HG02759 (cell line): ENCODE results near the gene ZFP30.
"Not testable (repeated sequence)": the region's sequence is repeated elsewhere in the genome, so short reads cannot be mapped to it uniquely, and the experiment has no call there.

Source experiments
- ATAC-seq: cut with Tn5 transposase; IDR thresholded peaks from one replicate; pipeline ENCODE4 v1.9.1; 2021; ENCODE audit warnings: mild to moderate bottlenecking, moderate library complexity; ENCODE audit not compliant: unreplicated experiment

Gene ZFP30

GRCh38 chr19:37655301-37655688, at the start of gene ZFP30:
Gene ZFP30, minus strand, starts transcription at chr19:37655465. Its CDS starts 7,643 bp downstream, at chr19:37647822.
- peak; percentile 46 for ATAC-seq

GRCh38 chr19:37699057-37699456, 43.8 kb upstream of the ZFP30 start:
- no peak for ATAC-seq

- no peak for ATAC-seq
These were observed 43.0 kb upstream of the ZFP30 start for GRCh38 chr19:37698216-37698615.

- no peak for ATAC-seq
These were observed 40.1 kb upstream of the ZFP30 start for GRCh38 chr19:37695144-37695899.

- no peak for ATAC-seq
These were observed 37.8 kb upstream of the ZFP30 start for GRCh38 chr19:37692956-37693620.

GRCh38 chr19:37691881-37692504, 36.7 kb upstream of the ZFP30 start:
- no peak for ATAC-seq

GRCh38 chr19:37683520-37683919, 28.3 kb upstream of the ZFP30 start:
- ATAC-seq: no peak

GRCh38 chr19:37669450-37669914, 14.2 kb upstream of the ZFP30 start:
- ATAC-seq: no peak

- ATAC-seq: not testable (repeated sequence)
These were observed 1.9 kb upstream of the ZFP30 start for GRCh38 chr19:37657157-37657556.

GRCh38 chr19:37655689-37656371, 565 bp upstream of the ZFP30 start:
- peak; percentile 67 for ATAC-seq

- peak; percentile 54 for ATAC-seq
These were observed 500 bp downstream of the ZFP30 start for GRCh38 chr19:37654629-37655300.

GRCh38 chr19:37654118-37654517, 1.1 kb downstream of the ZFP30 start:
- ATAC-seq: no peak

- no peak for ATAC-seq
These were observed 19.9 kb downstream of the ZFP30 start for GRCh38 chr19:37635076-37636056.

GRCh38 chr19:37594982-37595382, 60.3 kb downstream of the ZFP30 start:
- ATAC-seq: peak; percentile 33

GRCh38 chr19:37594304-37594981, 60.8 kb downstream of the ZFP30 start, which contains the start of the genes ZNF540 and ZNF571:
Gene ZNF540, plus strand, starts transcription at chr19:37594876. Its CDS starts 3,572 bp downstream, at chr19:37598448.
Gene ZNF571, minus strand, starts transcription at chr19:37594792. Its CDS starts 8,116 bp downstream, at chr19:37586676.
- peak; percentile 97 for ATAC-seq

GRCh38 chr19:37593996-37594303, 61.3 kb downstream of the ZFP30 start:
- no peak for ATAC-seq

- no peak for ATAC-seq
These were observed 71.9 kb downstream of the ZFP30 start for GRCh38 chr19:37583340-37583739.

GRCh38 chr19:37572203-37572602, 83.1 kb downstream of the ZFP30 start:
- no peak for ATAC-seq

GRCh38 chr19:37565370-37565669, 89.9 kb downstream of the ZFP30 start:
- no peak for ATAC-seq
